Measurements from ENCODE around the gene LRIT2.

GRCh38 chr10:84176351-84176750 lies 49.0 kb downstream of the LRIT2 start:
- TF ChIP-seq, protein P1, sequence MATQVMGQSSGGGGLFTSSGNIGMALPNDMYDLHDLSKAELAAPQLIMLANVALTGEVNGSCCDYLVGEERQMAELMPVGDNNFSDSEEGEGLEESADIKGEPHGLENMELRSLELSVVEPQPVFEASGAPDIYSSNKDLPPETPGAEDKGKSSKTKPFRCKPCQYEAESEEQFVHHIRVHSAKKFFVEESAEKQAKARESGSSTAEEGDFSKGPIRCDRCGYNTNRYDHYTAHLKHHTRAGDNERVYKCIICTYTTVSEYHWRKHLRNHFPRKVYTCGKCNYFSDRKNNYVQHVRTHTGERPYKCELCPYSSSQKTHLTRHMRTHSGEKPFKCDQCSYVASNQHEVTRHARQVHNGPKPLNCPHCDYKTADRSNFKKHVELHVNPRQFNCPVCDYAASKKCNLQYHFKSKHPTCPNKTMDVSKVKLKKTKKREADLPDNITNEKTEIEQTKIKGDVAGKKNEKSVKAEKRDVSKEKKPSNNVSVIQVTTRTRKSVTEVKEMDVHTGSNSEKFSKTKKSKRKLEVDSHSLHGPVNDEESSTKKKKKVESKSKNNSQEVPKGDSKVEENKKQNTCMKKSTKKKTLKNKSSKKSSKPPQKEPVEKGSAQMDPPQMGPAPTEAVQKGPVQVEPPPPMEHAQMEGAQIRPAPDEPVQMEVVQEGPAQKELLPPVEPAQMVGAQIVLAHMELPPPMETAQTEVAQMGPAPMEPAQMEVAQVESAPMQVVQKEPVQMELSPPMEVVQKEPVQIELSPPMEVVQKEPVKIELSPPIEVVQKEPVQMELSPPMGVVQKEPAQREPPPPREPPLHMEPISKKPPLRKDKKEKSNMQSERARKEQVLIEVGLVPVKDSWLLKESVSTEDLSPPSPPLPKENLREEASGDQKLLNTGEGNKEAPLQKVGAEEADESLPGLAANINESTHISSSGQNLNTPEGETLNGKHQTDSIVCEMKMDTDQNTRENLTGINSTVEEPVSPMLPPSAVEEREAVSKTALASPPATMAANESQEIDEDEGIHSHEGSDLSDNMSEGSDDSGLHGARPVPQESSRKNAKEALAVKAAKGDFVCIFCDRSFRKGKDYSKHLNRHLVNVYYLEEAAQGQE (IDR thresholded peaks at IDR 0.05; ENCODE audit: borderline replicate concordance): no peak
- TF ChIP-seq EZH2 (IDR thresholded peaks at IDR 0.05; ENCODE audit: borderline replicate concordance, insufficient read depth, low read length, poor library complexity, severe bottlenecking): no peak
- no peak for TF ChIP-seq CTCF (IDR thresholded peaks at IDR 0.05; ENCODE audit: poor library complexity, severe bottlenecking)
- TF ChIP-seq POLR2AphosphoS5 (IDR thresholded peaks at IDR 0.05): no peak
- no peak for TF ChIP-seq EP300 (conservative IDR thresholded peaks at IDR 0.05; ENCODE audit: poor library complexity, severe bottlenecking)
- no peak for TF ChIP-seq TAF1 (IDR thresholded peaks at IDR 0.05; ENCODE audit: low read depth)
- TF ChIP-seq MXI1 (conservative IDR thresholded peaks at IDR 0.05; ENCODE audit: poor library complexity, severe bottlenecking): no peak
- TF ChIP-seq SMC3 (conservative IDR thresholded peaks at IDR 0.05; ENCODE audit: poor library complexity): no peak
- TF ChIP-seq RAD21 (conservative IDR thresholded peaks at IDR 0.05): no peak

Measured in neural cell (in vitro differentiated cells).